OCI-LY7 (cell line): ENCODE data around the gene TXNDC17. TPM values are rescaled to one million over a fixed set of nuclear protein-coding genes. Genes with fewer than 3 reads are reported as not detected.

Experiments used
- BruUV-seq: library from RNA; stranded (reverse); fragments of 400-500 nt; replicated peaks from 2 replicates; lab custom pipeline; 2021; lab: Mats Ljungman, UMichigan
- CTCF ChIA-PET: fragments of 300-600 bp; sonication (Branson Sonifier 250); formaldehyde crosslinking; loops from one replicate; lab custom pipeline; 2022; ENCODE audit warnings: antibody characterized with exemption; ENCODE audit not compliant: unreplicated experiment; lab: Charles Lee
- POLR2A ChIA-PET: fragments of 300-600 bp; sonication (Branson Sonifier 250); formaldehyde crosslinking; loops from one replicate; lab custom pipeline; 2022; ENCODE audit warnings: antibody characterized with exemption; lab: Charles Lee
- DNase-seq: peaks from one replicate; pipeline ENCODE4 v3.0.0-alpha.2; 2015; ENCODE audit warnings: low spot score
- H2AFZ ChIP-seq: fragments of 200-600 bp; sonication (generic), shearing (Covaris generic); 2 replicates; pipeline ENCODE4 v1.6.1; 2014; ENCODE audit warnings: mild to moderate bottlenecking, antibody characterized with exemption, low read length, moderate library complexity
- H3K27ac ChIP-seq: fragments of 200-600 bp; sonication (generic); 2 replicates; pipeline ENCODE4 v1.5.1; 2014; ENCODE audit warnings: mixed run types, low read depth, mild to moderate bottlenecking, moderate library complexity, low read length, inconsistent platforms; ENCODE audit not compliant: poor library complexity, severe bottlenecking
- H3K36me3 ChIP-seq: fragments of 200-600 bp; sonication (generic); 2 replicates; pipeline ENCODE4 v1.6.1; 2014; ENCODE audit warnings: mild to moderate bottlenecking, antibody characterized with exemption, low read length, moderate library complexity, mixed read lengths; ENCODE audit not compliant: insufficient read depth
- H3K4me1 ChIP-seq: fragments of 200-600 bp; sonication (generic); 2 replicates; pipeline ENCODE4 v1.5.1; 2014; ENCODE audit warnings: mild to moderate bottlenecking, low read length; ENCODE audit not compliant: insufficient read depth, poor library complexity, severe bottlenecking
- H3K4me2 ChIP-seq: fragments of 200-600 bp; sonication (generic); 2 replicates; pipeline ENCODE4 v1.6.1; 2014; ENCODE audit warnings: mild to moderate bottlenecking, low read length
- H3K4me3 ChIP-seq: fragments of 200-600 bp; sonication (generic); 2 replicates; pipeline ENCODE4 v1.5.1; 2014; ENCODE audit warnings: mild to moderate bottlenecking, low read depth, low read length; ENCODE audit not compliant: poor library complexity, severe bottlenecking
- H3K79me2 ChIP-seq: fragments of 200-600 bp; sonication (generic); 2 replicates; pipeline ENCODE4 v1.6.1; 2016; ENCODE audit warnings: low read depth, mild to moderate bottlenecking, low read length, moderate library complexity, mixed read lengths; ENCODE audit not compliant: insufficient read depth
- H3K9me2 ChIP-seq: fragments of 200-600 bp; sonication (generic); 2 replicates; pipeline ENCODE4 v1.6.1; 2016; ENCODE audit warnings: mild to moderate bottlenecking, low read length, mixed read lengths; ENCODE audit not compliant: insufficient read depth
- H3K9me3 ChIP-seq: fragments of 200-600 bp; sonication (generic); 2 replicates; pipeline ENCODE4 v1.6.1; 2014; ENCODE audit warnings: mild to moderate bottlenecking, mixed run types, low read length, mixed read lengths
- H4K20me1 ChIP-seq: fragments of 200-600 bp; sonication (generic); 2 replicates; pipeline ENCODE4 v1.6.1; 2014; ENCODE audit warnings: mild to moderate bottlenecking, antibody characterized with exemption, low read length, moderate library complexity, mixed read lengths; ENCODE audit not compliant: insufficient read depth
- EZH2phosphoT487 ChIP-seq: fragments of 200-600 bp; sonication (generic); IDR thresholded peaks from 2 replicates; pipeline ENCODE4 v1.6.1; 2018; ENCODE audit warnings: low read depth, borderline replicate concordance, mild to moderate bottlenecking, mixed run types, antibody characterized with exemption, low read length, moderate library complexity, mixed read lengths
- intact Hi-C: fragments of 100-400 bp; cut with micrococcal nuclease; formaldehyde crosslinking; loops from one replicate; pipeline ENCODE4 v1.10.0; 2022; ENCODE audit not compliant: unreplicated experiment
- total RNA-seq, 2 experiments: library from RNA; depleted of rRNA in 1 of 2; stranded (reverse); fragments of >200 nt in 1 of 2; shearing (Covaris generic) in 1 of 2; gene quantifications; 2 replicates each; pipeline ENCODE4 v1.2.3, GENCODE V29; 2014 to 2022
- TF ChIP-seq, protein P1 (sequence below): fragments of 200-600 bp; sonication (generic); conservative IDR thresholded peaks from 2 replicates; pipeline ENCODE4 v1.5.1; 2014; ENCODE audit warnings: mild to moderate bottlenecking, antibody characterized with exemption, low read length, moderate library complexity, mixed read lengths

TXNDC17 gene
- total RNA-seq, 2 experiments from 2014 or later = 63.7 to 81.4 TPM

DNA sequence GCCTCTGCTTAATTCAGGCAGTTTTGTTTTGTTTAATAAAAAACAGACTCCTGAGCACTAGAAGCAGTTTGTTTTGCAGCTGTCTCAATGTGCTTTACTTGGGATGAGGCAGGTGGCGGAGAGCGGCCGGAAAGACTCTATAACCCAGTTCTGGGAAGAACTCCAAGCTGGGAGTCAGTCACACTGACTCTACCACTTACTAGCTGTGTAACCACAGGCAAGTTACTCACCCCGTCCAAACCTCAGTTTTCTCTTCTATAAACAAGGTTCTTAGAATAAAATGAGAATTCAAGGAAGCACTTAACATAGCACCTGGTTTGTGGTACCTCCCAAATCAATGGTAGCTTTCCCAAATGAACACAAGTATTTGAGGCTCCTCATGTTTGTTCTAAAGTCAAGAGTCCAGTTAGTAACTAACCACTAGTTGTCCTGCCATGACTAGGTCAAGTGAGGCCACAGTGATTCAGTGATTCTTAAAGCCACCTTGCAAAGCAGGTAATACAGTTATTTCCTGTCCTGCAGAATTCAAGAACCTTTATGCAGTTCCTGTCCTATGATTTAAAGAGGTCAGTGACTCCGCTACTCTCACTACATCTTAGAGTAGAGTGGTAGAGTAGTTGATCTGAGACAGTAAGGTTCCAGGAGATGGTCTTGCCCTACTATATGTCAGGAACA is 2.7 kb downstream of the TXNDC17 start:
- Histone ChIP-seq H4K20me1 (peaks cover 22% of the 10 kb centered on the region; the same call in 1 of the 2 replicates), H3K4me2 (no peak overlapping the region), H3K9me2 (no peaks in the 10 kb centered on the region), H3K79me2 (peaks cover 40% of the 10 kb centered on the region; the same call in 1 of the 2 replicates), H3K4me3 (no peak overlapping the region), H3K9me3 (no peaks in the 10 kb centered on the region), H2AFZ (no peak overlapping the region), H3K36me3 (peaks cover 66% of the 10 kb centered on the region), H3K27ac (no peak overlapping the region), H3K4me1 (peaks cover 36% of the 10 kb centered on the region)
- BruUV-seq = no TSS peak
- ChIA-PET CTCF (no interaction called here), POLR2A (no interaction called here)
- intact Hi-C loops = no loop called here
- TF ChIP-seq, protein P1, sequence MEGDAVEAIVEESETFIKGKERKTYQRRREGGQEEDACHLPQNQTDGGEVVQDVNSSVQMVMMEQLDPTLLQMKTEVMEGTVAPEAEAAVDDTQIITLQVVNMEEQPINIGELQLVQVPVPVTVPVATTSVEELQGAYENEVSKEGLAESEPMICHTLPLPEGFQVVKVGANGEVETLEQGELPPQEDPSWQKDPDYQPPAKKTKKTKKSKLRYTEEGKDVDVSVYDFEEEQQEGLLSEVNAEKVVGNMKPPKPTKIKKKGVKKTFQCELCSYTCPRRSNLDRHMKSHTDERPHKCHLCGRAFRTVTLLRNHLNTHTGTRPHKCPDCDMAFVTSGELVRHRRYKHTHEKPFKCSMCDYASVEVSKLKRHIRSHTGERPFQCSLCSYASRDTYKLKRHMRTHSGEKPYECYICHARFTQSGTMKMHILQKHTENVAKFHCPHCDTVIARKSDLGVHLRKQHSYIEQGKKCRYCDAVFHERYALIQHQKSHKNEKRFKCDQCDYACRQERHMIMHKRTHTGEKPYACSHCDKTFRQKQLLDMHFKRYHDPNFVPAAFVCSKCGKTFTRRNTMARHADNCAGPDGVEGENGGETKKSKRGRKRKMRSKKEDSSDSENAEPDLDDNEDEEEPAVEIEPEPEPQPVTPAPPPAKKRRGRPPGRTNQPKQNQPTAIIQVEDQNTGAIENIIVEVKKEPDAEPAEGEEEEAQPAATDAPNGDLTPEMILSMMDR = no peak
- no peak for TF ChIP-seq EZH2phosphoT487
- DNase-seq = no peak

DNA sequence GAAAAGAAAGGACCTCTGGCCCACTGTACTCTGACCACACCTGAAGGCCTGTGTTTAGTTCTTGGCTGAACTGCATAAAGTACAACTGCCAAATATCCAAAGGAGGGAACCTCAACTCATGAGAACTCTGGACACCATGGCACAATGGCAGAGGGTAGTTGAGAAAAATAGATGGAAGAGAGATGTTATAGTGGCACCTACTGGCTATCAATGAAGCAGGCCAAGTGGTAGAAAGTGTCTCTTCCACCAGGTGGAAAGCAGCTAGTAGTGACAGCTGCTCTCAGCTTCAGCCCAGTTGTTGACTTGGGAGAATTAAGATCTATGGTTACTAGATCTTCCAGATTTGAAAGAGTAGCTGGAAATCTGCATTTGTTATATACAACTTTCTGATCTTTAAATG is 7.3 kb downstream of the TXNDC17 start:
- Histone ChIP-seq H3K27ac (peak overlapping the region; percentile 1), H2AFZ (no peak overlapping the region), H3K9me3 (no peaks in the 10 kb centered on the region), H3K4me3 (no peak overlapping the region), H3K4me1 (peaks cover 49% of the 10 kb centered on the region), H4K20me1 (peaks cover 18% of the 10 kb centered on the region; the same call in 1 of the 2 replicates), H3K4me2 (peak overlapping the region; percentile 13; the same call in 1 of the 2 replicates), H3K36me3 (peaks cover 58% of the 10 kb centered on the region), H3K9me2 (no peaks in the 10 kb centered on the region), H3K79me2 (peaks cover 37% of the 10 kb centered on the region)
- intact Hi-C loops = loop anchor here (1.0 kb wide), 1 partner anchor 175 kb away; no protein-coding TSS in a partner anchor
- TF ChIP-seq, protein P1 = peak; percentile 82
- TF ChIP-seq EZH2phosphoT487 = no peak
- ChIA-PET POLR2A (no interaction called here), CTCF (interaction anchor here (0.6 kb wide), 1 partner anchor 173 kb away, joined by 9 read pairs; no protein-coding TSS in a partner anchor)
- DNase-seq = peak; percentile 59
- no TSS peak for BruUV-seq
